Measurements from ENCODE around the gene FOSL2.

DNA sequence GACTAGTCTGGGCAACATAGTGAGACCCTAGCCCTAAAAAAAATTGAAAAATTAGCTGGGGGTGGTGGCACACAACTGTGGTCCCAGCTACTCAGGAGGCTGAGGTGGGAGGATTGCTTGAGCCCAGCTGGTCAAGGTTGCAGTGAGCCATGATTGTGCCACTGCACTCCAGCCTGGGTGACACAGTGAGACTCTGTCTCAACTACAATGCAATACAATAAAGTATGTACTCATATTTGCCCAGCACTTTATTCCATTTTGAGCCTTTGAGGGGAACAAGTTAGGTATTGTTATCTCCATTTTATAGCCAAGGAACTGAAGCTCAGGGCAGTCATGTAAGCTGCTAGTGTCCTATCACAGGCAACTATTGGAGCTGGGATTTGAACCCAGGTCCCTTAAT is 53.9 kb downstream of the FOSL2 start:
- TF ChIP-seq EZH2 (IDR thresholded peaks at IDR 0.05; ENCODE audit: borderline replicate concordance, low read length) (no peak), CTCF (IDR thresholded peaks at IDR 0.05; ENCODE audit: low read length) (no peak)
